HEK293 (cell line): Measurements from ENCODE around the gene DNAH11.

Source experiments
- CTCF ChIA-PET: fragments of 350-600 bp; formaldehyde crosslinking; extraction: SDS; loops from one replicate; lab custom pipeline; 2021; ENCODE audit warnings: antibody characterized with exemption; lab: Yijun Ruan, JAX
- POLR2A ChIA-PET: fragments of 300-600 bp; formaldehyde crosslinking; extraction: SDS; loops from one replicate; lab custom pipeline; 2020; ENCODE audit warnings: antibody characterized with exemption, inconsistent platforms; lab: Yijun Ruan, JAX
- H3K27ac ChIP-seq: fragments of 200-500 bp; sonication (Bioruptor generic); 2 replicates; pipeline ENCODE4 v1.5.1; 2014; ENCODE audit warnings: low read depth, low read length, control low read depth, inconsistent platforms; ENCODE audit errors: extremely low read depth
- H3K36me3 ChIP-seq, 2 experiments: fragments of 200-500 bp in 1 of 2; sonication (Bioruptor generic) in 1 of 2; 1 replicate in 1 of 2; 2 replicates in 1 of 2; pipeline ENCODE4 v1.5.1; 2014 to 2017; ENCODE audit warnings: inconsistent platforms in 2 of 2, low read length in 2 of 2; ENCODE audit not compliant: control insufficient read depth in 2 of 2, insufficient read depth in 1 of 2
- H3K4me1 ChIP-seq: fragments of 200-500 bp; sonication (Bioruptor generic); 2 replicates; pipeline ENCODE4 v1.5.1; 2014; ENCODE audit warnings: mild to moderate bottlenecking, low read length, inconsistent platforms; ENCODE audit not compliant: control insufficient read depth, insufficient read depth
- H3K4me3 ChIP-seq: 2 replicates; pipeline ENCODE4 v1.5.1; 2011; ENCODE audit warnings: low read depth, mild to moderate bottlenecking, control low read depth, low read length, moderate library complexity
- H3K9me3 ChIP-seq: fragments of 200-500 bp; sonication (Bioruptor generic); 2 replicates; pipeline ENCODE4 v1.5.1; 2014; ENCODE audit warnings: low read depth, low read length, inconsistent platforms; ENCODE audit not compliant: control insufficient read depth, insufficient read depth
- GLI2 ChIP-seq: fragments of 450-650 bp; formaldehyde crosslinking; IDR thresholded peaks from 2 replicates; pipeline ENCODE4; 2017; ENCODE audit warnings: missing biosample characterization, missing genetic modification characterization, low read depth, borderline replicate concordance
- KLF8 ChIP-seq: fragments of 450-650 bp; formaldehyde crosslinking; IDR thresholded peaks from 2 replicates; pipeline ENCODE4 v1.5.1; 2016; ENCODE audit warnings: missing biosample characterization, missing genetic modification characterization
- PRDM1 ChIP-seq: fragments of 450-650 bp; formaldehyde crosslinking; IDR thresholded peaks from 2 replicates; pipeline ENCODE4; 2016; ENCODE audit warnings: missing biosample characterization, missing genetic modification characterization
- SP2 ChIP-seq: fragments of 450-650 bp; formaldehyde crosslinking; IDR thresholded peaks from 2 replicates; pipeline ENCODE4 v1.5.1; 2016; ENCODE audit warnings: missing biosample characterization, missing genetic modification characterization
- TCF7L2 ChIP-seq: IDR thresholded peaks from 2 replicates; pipeline ENCODE4 v1.6.1; 2011; ENCODE audit warnings: low read depth, mild to moderate bottlenecking, inconsistent platforms, low read length, moderate library complexity, borderline replicate concordance
- ZNF10 ChIP-seq: fragments of 450-650 bp; formaldehyde crosslinking; IDR thresholded peaks from 2 replicates; pipeline ENCODE4 v1.5.1; 2017; ENCODE audit warnings: missing biosample characterization, missing genetic modification characterization
- ZNF112 ChIP-seq: fragments of 450-650 bp; formaldehyde crosslinking; IDR thresholded peaks from 2 replicates; pipeline ENCODE4 v1.5.0; 2017; ENCODE audit warnings: missing biosample characterization, missing genetic modification characterization
- ZNF19 ChIP-seq: fragments of 450-650 bp; formaldehyde crosslinking; IDR thresholded peaks from 2 replicates; pipeline ENCODE4; 2016; ENCODE audit warnings: missing biosample characterization, missing genetic modification characterization, low read depth
- ZNF23 ChIP-seq: fragments of 450-650 bp; formaldehyde crosslinking; IDR thresholded peaks from 2 replicates; pipeline ENCODE4 v1.5.1; 2016; ENCODE audit warnings: missing biosample characterization, missing genetic modification characterization, borderline replicate concordance
- ZNF335 ChIP-seq: fragments of 450-650 bp; formaldehyde crosslinking; conservative IDR thresholded peaks from 2 replicates; pipeline ENCODE4 v1.5.1; 2016; ENCODE audit warnings: missing biosample characterization, missing genetic modification characterization
- ZNF350 ChIP-seq: fragments of 450-650 bp; formaldehyde crosslinking; IDR thresholded peaks from 2 replicates; pipeline ENCODE4 v1.5.0; 2017; ENCODE audit warnings: missing biosample characterization, mild to moderate bottlenecking, missing genetic modification characterization
- ZNF423 ChIP-seq: fragments of 450-650 bp; formaldehyde crosslinking; IDR thresholded peaks from 2 replicates; pipeline ENCODE4 v1.5.1; 2016; ENCODE audit warnings: missing biosample characterization, missing genetic modification characterization
- ZNF521 ChIP-seq: fragments of 450-650 bp; formaldehyde crosslinking; IDR thresholded peaks from 2 replicates; pipeline ENCODE4 v1.5.1; 2017; ENCODE audit warnings: missing biosample characterization, mild to moderate bottlenecking, missing genetic modification characterization
- ZNF529 ChIP-seq: fragments of 450-650 bp; formaldehyde crosslinking; IDR thresholded peaks from 2 replicates; pipeline ENCODE4 v1.5.1; 2017; ENCODE audit warnings: missing genetic modification characterization, missing biosample characterization; ENCODE audit not compliant: insufficient replicate concordance
- TF ChIP-seq, protein P1 (sequence below): fragments of 450-650 bp; formaldehyde crosslinking; IDR thresholded peaks from 2 replicates; pipeline ENCODE4 v1.5.1; 2016; ENCODE audit warnings: missing biosample characterization, missing genetic modification characterization
- TF ChIP-seq, protein P2 (sequence below): fragments of 450-650 bp; formaldehyde crosslinking; IDR thresholded peaks from 2 replicates; pipeline ENCODE4 v1.5.1; 2017; ENCODE audit warnings: missing biosample characterization, mild to moderate bottlenecking, missing genetic modification characterization, moderate library complexity
- TF ChIP-seq, protein P3 (sequence below): fragments of 450-650 bp; formaldehyde crosslinking; IDR thresholded peaks from 2 replicates; pipeline ENCODE4 v1.5.1; 2016; ENCODE audit warnings: missing biosample characterization, missing genetic modification characterization
- TF ChIP-seq, protein P4 (sequence below): fragments of 450-650 bp; formaldehyde crosslinking; IDR thresholded peaks from 2 replicates; pipeline ENCODE4 v1.5.1; 2016; ENCODE audit warnings: missing biosample characterization, missing genetic modification characterization
- TF ChIP-seq, protein P5 (sequence below): fragments of 450-650 bp; formaldehyde crosslinking; IDR thresholded peaks from 2 replicates; pipeline ENCODE4 v1.5.1; 2017; ENCODE audit warnings: missing biosample characterization, missing genetic modification characterization
- TF ChIP-seq, protein P6 (sequence below): fragments of 450-650 bp; formaldehyde crosslinking; IDR thresholded peaks from 2 replicates; pipeline ENCODE4 v1.5.1; 2016; ENCODE audit warnings: missing biosample characterization, missing genetic modification characterization
- TF ChIP-seq, protein P7 (sequence below): fragments of 450-650 bp; formaldehyde crosslinking; IDR thresholded peaks from 2 replicates; pipeline ENCODE4 v1.5.1; 2017; ENCODE audit warnings: missing biosample characterization, missing genetic modification characterization
- TF ChIP-seq, protein P8 (sequence below): sonication (generic); formaldehyde crosslinking; IDR thresholded peaks from 2 replicates; pipeline ENCODE4 v1.8.1; 2022; ENCODE audit warnings: mild to moderate bottlenecking, moderate library complexity, missing genetic modification reagents

DNAH11 gene

DNA sequence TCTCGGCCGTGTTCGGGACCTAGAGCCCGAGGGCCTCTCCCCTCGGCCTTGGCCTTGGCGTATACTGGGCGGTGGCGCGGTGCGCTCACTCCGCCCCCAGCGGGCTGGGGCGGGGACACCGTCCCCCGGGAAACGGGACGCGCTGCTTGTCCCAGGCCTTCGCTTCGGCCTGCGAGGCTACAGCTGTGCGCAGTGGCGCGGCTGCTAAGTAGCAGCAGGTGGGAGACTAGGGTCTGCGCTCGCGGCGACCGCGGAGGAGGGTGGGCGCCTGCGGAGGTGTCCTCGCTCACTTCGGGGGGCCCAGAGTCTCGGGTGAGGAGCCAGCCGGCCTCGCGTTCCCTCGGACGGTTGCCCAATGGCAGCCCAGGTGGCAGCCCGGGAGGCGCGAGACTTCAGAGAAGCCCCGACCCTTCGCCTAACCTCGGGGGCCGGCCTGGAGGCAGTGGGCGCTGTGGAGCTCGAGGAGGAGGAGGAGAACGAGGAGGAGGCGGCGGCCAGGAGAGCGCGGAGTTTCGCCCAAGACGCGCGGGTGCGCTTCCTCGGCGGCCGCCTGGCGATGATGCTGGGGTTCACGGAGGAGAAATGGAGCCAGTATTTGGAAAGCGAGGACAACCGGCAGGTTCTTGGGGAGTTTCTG, at the start of gene DNAH11 (continued):
- TF ChIP-seq, protein P1, sequence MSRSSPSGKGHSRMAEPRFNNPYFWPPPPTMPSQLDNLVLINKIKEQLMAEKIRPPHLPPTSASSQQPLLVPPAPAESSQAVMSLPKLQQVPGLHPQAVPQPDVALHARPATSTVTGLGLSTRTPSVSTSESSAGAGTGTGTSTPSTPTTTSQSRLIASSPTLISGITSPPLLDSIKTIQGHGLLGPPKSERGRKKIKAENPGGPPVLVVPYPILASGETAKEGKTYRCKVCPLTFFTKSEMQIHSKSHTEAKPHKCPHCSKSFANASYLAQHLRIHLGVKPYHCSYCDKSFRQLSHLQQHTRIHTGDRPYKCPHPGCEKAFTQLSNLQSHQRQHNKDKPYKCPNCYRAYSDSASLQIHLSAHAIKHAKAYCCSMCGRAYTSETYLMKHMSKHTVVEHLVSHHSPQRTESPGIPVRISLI (tag by site-specific recombination) = no peak
- peak; percentile 46; the same call in 1 of the 2 replicates for TF ChIP-seq ZNF335 (tag by site-specific recombination)
- TF ChIP-seq ZNF112 = no peak
- TF ChIP-seq, protein P2, sequence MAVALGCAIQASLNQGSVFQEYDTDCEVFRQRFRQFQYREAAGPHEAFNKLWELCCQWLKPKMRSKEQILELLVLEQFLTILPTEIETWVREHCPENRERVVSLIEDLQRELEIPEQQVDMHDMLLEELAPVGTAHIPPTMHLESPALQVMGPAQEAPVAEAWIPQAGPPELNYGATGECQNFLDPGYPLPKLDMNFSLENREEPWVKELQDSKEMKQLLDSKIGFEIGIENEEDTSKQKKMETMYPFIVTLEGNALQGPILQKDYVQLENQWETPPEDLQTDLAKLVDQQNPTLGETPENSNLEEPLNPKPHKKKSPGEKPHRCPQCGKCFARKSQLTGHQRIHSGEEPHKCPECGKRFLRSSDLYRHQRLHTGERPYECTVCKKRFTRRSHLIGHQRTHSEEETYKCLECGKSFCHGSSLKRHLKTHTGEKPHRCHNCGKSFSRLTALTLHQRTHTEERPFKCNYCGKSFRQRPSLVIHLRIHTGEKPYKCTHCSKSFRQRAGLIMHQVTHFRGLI (tag by site-specific recombination) = no peak

DNA sequence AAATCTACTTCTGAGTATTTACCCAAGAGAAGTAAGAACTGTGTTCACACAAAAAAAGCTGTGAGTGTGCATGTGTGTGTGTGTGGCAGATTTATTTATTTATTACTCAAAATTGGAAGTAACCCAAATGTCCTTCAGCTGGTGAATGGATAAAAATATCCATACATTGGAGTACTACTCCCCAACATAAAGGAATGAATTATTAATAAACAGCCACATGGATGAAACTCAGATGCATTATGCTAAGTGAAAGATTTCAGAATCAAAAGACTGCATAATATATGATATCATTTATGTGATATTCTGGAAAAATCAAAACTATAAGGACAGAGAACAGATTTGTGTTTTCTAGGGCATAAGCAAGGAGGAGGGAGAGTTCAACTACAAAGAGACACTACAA, 47.1 kb upstream of the DNAH11 start:
- Histone ChIP-seq H3K27ac (no peak overlapping the region), H3K4me1 (no peaks in the 10 kb centered on the region), H3K4me3 (no peak overlapping the region), H3K9me3 (peaks cover 4% of the 10 kb centered on the region; the same call in 1 of the 2 replicates), H3K36me3 (no peaks in the 10 kb centered on the region)
- ChIA-PET CTCF (interaction anchor here (0.7 kb wide), 1 partner anchor 238 kb away, joined by 3 read pairs; no protein-coding TSS in a partner anchor), POLR2A (no interaction called here)
- TF ChIP-seq, protein P3, sequence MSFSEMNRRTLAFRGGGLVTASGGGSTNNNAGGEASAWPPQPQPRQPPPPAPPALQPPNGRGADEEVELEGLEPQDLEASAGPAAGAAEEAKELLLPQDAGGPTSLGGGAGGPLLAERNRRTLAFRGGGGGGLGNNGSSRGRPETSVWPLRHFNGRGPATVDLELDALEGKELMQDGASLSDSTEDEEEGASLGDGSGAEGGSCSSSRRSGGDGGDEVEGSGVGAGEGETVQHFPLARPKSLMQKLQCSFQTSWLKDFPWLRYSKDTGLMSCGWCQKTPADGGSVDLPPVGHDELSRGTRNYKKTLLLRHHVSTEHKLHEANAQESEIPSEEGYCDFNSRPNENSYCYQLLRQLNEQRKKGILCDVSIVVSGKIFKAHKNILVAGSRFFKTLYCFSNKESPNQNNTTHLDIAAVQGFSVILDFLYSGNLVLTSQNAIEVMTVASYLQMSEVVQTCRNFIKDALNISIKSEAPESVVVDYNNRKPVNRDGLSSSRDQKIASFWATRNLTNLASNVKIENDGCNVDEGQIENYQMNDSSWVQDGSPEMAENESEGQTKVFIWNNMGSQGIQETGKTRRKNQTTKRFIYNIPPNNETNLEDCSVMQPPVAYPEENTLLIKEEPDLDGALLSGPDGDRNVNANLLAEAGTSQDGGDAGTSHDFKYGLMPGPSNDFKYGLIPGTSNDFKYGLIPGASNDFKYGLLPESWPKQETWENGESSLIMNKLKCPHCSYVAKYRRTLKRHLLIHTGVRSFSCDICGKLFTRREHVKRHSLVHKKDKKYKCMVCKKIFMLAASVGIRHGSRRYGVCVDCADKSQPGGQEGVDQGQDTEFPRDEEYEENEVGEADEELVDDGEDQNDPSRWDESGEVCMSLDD = no peak
- TF ChIP-seq, protein P4, sequence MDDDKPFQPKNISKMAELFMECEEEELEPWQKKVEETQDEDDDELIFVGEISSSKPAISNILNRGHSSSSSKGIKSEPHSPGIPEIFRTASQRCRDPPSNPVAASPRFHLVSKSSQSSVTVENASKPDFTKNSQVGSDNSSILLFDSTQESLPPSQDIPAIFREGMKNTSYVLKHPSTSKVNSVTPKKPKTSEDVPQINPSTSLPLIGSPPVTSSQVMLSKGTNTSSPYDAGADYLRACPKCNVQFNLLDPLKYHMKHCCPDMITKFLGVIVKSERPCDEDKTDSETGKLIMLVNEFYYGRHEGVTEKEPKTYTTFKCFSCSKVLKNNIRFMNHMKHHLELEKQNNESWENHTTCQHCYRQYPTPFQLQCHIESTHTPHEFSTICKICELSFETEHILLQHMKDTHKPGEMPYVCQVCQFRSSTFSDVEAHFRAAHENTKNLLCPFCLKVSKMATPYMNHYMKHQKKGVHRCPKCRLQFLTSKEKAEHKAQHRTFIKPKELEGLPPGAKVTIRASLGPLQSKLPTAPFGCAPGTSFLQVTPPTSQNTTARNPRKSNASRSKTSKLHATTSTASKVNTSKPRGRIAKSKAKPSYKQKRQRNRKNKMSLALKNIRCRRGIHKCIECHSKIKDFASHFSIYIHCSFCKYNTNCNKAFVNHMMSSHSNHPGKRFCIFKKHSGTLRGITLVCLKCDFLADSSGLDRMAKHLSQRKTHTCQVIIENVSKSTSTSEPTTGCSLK = no peak
- no peak for TF ChIP-seq ZNF19 (tag by site-specific recombination)
- TF ChIP-seq ZNF350 = no peak
- no peak for TF ChIP-seq ZNF529 (tag by site-specific recombination)
- no peak for TF ChIP-seq PRDM1
- no peak for TF ChIP-seq ZNF521 (tag by site-specific recombination)
- TF ChIP-seq ZNF10 (tag by site-specific recombination) = no peak
- no peak for TF ChIP-seq ZNF335 (tag by site-specific recombination)
- TF ChIP-seq ZNF423 (tag by site-specific recombination) = no peak
- no peak for TF ChIP-seq KLF8
- no peak for TF ChIP-seq SP2
- TF ChIP-seq GLI2 (tag by site-specific recombination) = no peak
- TF ChIP-seq, protein P5, sequence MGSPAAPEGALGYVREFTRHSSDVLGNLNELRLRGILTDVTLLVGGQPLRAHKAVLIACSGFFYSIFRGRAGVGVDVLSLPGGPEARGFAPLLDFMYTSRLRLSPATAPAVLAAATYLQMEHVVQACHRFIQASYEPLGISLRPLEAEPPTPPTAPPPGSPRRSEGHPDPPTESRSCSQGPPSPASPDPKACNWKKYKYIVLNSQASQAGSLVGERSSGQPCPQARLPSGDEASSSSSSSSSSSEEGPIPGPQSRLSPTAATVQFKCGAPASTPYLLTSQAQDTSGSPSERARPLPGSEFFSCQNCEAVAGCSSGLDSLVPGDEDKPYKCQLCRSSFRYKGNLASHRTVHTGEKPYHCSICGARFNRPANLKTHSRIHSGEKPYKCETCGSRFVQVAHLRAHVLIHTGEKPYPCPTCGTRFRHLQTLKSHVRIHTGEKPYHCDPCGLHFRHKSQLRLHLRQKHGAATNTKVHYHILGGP = no peak
- TF ChIP-seq, protein P6, sequence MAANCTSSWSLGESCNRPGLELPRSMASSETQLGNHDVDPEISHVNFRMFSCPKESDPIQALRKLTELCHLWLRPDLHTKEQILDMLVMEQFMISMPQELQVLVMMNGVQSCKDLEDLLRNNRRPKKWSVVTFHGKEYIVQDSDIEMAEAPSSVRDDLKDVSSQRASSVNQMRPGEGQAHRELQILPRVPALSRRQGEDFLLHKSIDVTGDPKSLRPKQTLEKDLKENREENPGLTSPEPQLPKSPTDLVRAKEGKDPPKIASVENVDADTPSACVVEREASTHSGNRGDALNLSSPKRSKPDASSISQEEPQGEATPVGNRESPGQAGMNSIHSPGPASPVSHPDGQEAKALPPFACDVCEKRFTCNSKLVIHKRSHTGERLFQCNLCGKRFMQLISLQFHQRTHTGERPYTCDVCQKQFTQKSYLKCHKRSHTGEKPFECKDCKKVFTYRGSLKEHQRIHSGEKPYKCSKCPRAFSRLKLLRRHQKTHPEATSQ (tag by site-specific recombination) = no peak
- TF ChIP-seq, protein P7, sequence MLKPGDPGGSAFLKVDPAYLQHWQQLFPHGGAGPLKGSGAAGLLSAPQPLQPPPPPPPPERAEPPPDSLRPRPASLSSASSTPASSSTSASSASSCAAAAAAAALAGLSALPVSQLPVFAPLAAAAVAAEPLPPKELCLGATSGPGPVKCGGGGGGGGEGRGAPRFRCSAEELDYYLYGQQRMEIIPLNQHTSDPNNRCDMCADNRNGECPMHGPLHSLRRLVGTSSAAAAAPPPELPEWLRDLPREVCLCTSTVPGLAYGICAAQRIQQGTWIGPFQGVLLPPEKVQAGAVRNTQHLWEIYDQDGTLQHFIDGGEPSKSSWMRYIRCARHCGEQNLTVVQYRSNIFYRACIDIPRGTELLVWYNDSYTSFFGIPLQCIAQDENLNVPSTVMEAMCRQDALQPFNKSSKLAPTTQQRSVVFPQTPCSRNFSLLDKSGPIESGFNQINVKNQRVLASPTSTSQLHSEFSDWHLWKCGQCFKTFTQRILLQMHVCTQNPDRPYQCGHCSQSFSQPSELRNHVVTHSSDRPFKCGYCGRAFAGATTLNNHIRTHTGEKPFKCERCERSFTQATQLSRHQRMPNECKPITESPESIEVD (tag by site-specific recombination) = no peak
- TF ChIP-seq ZNF23 (tag by site-specific recombination) = no peak
- TF ChIP-seq, protein P8, sequence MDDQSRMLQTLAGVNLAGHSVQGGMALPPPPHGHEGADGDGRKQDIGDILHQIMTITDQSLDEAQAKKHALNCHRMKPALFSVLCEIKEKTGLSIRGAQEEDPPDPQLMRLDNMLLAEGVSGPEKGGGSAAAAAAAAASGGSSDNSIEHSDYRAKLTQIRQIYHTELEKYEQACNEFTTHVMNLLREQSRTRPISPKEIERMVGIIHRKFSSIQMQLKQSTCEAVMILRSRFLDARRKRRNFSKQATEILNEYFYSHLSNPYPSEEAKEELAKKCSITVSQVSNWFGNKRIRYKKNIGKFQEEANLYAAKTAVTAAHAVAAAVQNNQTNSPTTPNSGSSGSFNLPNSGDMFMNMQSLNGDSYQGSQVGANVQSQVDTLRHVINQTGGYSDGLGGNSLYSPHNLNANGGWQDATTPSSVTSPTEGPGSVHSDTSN (CRISPR knock-in tag) = no peak
- no peak for TF ChIP-seq TCF7L2
